C4-2B (cell line): Measurements from ENCODE around the gene DMRTB1.

Experiments used
- CTCF ChIP-seq: fragments of 450-650 bp; conservative IDR thresholded peaks from 2 replicates; pipeline ENCODE4 v1.5.1; 2017; ENCODE audit warnings: mild to moderate bottlenecking
- ZFX ChIP-seq: fragments of 450-650 bp; IDR thresholded peaks from 2 replicates; pipeline ENCODE4 v1.6.1; 2017

GRCh38 chr1:53510215-53510614 is 51.0 kb downstream of the DMRTB1 start:
- TF ChIP-seq CTCF (no peak), ZFX (no peak)
